ENCODE data around the gene ZGRF1.
"Not testable (repeated sequence)": the region's sequence is repeated elsewhere in the genome, so short reads cannot be mapped to it uniquely, and the experiment has no call there.

Gene ZGRF1

GRCh38 chr4:112637552-112637866 lies 800 bp upstream of the ZGRF1 start:
- no peak for DNase-seq (ENCODE audit: low spot score)

DNA sequence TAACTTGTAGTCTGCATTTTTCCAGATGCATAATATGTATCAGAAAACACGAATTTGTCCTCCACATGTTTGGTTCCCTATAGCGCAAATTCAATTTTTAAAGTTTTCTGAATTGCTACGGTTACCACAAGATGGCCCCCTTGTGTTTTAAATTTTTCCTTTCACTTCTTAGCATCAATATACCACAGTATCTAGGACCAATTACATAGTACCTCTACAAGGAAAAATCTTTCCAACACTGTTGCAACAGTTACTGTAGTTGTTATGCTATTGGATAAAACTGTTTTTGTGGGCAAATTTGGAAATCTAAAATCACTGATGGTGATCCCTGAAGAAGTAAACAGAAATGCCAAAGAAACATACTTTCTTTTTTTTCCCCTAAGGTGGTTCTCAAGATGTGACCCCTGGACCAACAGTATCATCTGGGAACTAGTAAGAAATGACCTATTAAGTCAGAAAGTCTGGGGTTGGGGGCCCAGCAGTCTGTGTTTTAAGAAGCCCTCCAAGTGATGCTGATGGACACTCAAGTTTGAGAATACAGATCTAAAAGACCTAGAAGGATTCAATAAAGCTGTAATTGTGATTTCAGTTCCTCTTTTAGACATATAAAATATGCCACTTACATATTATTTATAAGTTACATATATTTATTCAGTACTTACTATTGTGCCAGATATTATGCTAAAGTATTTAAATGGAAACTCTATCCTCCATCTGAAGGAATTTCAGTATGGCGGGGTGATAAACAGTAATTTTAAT lies 3.1 kb downstream of the ZGRF1 start:
- DNase-seq (ENCODE audit: low spot score), result peak; percentile 42

GRCh38 chr4:112626228-112626627 lies 10.5 kb downstream of the ZGRF1 start:
- DNase-seq (ENCODE audit: low spot score), result no peak

- no peak for DNase-seq (ENCODE audit: low spot score)
Observed at GRCh38 chr4:112616984-112617383, 19.7 kb downstream of the ZGRF1 start.

- not testable (repeated sequence) for DNase-seq (ENCODE audit: low spot score)
Observed at GRCh38 chr4:112612814-112613213, 23.9 kb downstream of the ZGRF1 start.

GRCh38 chr4:112604589-112604988 lies 32.1 kb downstream of the ZGRF1 start:
- peak; percentile 61 for DNase-seq (ENCODE audit: low spot score)

GRCh38 chr4:112594993-112595392 lies 41.7 kb downstream of the ZGRF1 start:
- no peak for DNase-seq (ENCODE audit: low spot score)

- no peak for DNase-seq (ENCODE audit: low spot score)
Observed at GRCh38 chr4:112593438-112594133, 43.1 kb downstream of the ZGRF1 start.

DNA sequence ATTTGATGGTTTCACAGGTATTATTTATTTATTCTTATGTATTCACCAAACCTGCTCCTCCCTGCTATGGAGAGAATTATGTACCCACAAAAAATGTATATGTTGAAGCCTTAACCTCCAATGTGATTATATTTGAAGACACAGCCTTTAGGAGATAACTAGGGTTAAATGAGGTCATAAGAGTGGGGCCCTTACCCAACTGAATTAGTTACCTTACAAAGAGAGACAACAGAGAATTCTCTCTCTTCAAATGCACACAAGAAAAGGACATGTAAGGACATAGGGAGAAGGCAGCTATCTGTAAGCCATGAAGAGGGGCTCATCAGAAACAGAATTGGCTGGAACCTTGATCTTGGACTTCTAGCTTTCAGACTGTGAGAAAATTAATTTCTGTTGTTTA lies 44.0 kb downstream of the ZGRF1 start:
- no peak for DNase-seq (ENCODE audit: low spot score)

GRCh38 chr4:112591593-112591992 lies 45.1 kb downstream of the ZGRF1 start:
- DNase-seq (ENCODE audit: low spot score), result no peak

DNA sequence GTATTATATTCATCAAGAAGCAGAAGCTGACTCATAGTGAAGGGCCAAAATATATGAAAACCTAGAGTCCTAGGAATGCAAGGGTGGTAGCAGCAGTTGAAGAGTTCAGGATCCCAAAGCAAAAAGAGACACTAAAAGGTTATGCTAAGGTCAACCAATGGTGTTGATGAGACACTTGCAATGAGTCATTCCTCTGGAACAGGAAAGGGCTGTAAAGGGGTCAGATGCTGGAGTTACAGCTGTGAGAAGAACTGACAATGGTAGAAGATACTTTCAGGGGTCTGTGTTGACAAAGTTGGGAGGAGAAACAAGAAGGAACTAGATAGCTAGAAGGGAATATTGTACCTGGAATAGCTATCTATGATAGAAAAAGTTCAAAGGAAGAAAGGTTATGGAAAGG lies 47.5 kb downstream of the ZGRF1 start:
- DNase-seq (ENCODE audit: low spot score), result peak; percentile 40

DNA sequence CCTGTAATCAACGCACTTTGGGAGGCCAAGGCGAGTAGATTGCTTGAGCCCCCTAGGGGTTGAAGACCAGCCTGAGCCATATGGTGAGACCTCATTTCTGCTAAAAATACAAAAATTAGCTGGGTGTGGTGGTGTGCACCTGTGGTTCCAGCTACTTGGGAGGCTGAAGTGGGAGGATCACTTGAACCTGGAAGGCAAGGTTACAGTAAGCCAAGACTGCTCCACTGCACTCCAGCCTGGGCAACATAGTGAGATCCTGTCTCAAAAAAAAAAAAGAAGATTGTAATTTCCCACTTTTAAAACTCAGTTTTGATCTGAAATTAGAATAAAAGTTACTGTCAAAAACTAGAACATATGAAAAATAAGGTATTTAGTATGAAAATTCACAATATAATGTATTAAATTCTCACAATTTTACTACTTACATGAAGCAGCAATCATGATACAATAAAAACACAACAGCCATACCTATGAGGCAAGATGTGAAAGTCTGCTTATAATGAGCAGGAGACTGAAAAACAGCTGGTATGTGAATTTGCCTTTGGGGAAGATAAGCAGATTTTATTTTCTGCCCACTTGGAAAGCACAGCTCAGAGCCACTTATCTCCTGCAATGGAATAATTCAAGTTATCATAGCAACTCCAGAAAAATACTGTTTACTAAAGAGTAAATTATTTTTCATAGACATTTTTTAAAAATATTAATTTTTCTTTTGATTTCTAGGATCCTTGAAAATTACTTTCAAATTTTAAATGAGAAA lies 50.6 kb downstream of the ZGRF1 start:
- no peak for DNase-seq (ENCODE audit: low spot score)

DNA sequence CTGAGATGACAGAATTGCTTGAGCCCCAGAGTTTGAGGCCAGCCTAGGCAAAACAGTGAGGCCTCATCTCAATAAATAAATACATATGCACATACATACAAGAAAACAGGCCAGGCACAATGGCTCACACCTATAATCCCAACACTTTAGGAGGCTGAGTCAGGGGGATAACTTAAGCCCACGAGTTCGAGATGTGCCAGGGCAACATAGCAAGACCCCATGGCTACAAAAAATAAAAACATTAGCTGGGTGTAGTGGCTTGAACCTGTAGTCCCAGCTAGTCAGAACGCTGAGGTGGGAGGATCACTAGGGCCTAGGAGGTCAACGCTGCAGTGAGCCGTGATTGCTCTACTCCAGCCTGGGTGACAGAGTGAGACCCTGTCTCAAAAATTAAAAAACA lies 69.2 kb downstream of the ZGRF1 start:
- DNase-seq (ENCODE audit: low spot score), result no peak

DNA sequence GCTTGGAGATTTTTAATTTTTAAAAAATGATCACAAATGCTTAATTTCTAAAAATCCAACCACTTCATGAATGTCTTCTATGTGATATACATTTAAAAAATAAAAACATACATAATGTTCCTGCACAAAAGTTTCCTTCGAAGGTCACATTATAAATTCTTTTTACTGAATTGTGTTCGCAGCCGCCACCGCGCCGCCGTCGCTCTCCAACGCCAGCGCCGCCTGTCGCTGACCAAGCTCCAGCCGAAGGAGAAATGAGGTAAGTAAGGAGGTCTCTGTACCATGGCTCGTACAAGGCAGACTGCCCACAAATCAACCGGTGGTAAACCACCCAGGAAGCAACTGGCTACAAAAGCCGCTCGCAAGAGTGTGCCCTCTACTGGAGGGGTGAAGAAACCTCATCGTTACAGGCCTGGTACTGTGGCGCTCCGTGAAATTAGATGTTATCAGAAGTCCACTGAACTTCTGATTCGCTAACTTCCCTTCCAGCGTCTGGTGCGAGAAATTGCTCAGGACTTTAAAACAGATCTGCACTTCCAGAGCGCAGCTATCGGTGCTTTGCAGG lies 71.9 kb downstream of the ZGRF1 start:
- no peak for DNase-seq (ENCODE audit: low spot score)

DNA sequence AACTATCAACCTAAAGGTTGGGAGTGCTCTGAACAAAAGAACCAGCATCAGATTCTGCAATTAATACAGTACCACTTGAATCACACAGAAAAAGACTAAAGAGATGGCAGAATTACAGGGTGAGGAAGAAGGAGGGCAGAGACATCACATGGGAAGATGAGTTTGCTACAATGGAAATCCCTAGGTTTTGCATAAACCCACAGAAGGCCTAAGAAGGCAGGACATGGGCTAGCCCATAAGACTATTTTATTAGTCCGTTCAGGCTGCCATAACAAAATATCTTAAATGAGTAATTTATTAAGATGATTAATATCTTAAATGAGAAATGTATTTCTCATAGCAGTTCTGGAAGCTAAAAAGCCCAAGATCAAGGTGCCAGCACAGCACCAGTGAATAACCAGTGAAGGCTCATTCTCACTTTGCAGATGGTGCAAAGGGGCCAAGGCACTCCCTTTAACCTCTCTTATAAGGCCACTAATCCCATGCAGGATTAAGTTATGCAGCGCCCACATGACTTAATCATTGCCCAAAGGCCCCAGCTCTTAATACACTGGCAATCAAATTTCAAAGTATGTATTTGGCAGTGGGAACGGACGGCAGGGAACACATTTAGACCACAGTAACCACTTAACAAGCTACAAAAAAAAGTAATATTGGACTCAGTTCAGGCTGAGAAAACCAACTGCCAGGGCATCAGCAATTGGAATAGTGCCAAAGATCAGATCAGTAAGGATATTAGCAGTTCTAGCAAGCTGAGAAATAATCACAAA lies 73.1 kb downstream of the ZGRF1 start:
- DNase-seq (ENCODE audit: low spot score), result no peak

DNA sequence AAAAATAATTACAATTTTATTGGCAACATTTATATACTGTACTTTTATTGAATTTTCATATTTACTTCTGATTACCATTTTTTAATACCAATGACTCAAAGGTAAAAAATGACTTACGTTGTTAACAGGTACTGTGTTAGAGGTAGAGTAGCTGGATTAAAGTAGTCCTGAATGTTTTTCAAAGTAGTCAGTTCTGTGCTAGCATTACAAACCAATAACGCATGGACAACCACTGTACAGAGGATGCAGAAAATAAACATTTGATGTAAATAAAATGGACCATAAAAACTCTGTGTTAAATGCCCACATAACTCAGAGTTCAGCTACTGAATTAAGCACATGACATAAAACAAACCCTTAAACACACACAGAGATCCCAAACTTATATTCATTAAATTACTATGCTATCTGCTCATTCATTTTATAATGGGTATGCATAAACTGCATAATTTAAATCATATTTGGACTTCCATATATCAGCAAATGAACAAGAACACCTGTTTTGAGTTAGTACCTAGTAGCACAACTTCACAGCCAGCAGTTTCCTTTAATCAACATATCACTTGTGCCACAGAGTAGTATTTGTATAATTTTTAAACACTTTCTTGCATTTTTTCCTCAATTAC lies 74.3 kb downstream of the ZGRF1 start:
- no peak for DNase-seq (ENCODE audit: low spot score)

DNA sequence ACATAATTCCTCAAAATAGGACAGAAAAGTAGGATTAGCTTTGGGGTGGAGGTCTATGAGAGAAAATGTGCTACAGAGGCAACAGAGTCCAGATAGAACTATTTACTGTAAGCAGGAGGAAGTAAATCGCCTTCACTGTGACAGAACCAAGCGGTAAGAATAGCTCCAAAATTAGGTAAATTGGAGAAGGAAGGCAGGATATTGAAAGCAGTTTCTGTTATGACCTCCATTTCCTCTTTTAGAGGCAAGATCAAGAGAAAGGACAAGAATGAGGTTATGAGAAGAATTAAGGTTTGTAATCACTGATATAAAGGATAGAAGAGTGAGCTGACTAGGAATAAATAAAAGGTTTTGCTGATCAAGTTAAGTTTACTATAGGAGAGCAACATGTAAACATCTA lies 76.6 kb downstream of the ZGRF1 start:
- no peak for DNase-seq (ENCODE audit: low spot score)

DNA sequence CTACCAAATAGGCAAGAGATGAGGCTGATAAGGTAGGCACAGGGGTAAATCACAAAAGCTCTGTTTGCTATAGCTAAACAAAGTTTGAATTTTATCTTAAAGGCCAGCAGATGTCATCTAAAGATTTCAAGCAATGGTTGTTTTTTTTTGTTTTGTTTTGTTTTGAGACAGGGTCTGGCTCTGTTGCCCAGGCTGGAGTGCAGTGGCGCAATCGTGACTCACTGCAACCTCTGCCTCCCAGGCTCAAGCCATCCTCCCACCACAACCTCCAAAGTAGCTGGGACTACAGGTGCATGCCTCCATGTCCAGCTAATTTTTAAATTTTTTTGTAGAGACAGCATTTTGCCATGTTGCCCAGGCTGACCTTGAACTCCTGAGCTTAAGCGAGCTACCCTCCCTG lies 77.7 kb downstream of the ZGRF1 start:
- no peak for DNase-seq (ENCODE audit: low spot score)

DNA sequence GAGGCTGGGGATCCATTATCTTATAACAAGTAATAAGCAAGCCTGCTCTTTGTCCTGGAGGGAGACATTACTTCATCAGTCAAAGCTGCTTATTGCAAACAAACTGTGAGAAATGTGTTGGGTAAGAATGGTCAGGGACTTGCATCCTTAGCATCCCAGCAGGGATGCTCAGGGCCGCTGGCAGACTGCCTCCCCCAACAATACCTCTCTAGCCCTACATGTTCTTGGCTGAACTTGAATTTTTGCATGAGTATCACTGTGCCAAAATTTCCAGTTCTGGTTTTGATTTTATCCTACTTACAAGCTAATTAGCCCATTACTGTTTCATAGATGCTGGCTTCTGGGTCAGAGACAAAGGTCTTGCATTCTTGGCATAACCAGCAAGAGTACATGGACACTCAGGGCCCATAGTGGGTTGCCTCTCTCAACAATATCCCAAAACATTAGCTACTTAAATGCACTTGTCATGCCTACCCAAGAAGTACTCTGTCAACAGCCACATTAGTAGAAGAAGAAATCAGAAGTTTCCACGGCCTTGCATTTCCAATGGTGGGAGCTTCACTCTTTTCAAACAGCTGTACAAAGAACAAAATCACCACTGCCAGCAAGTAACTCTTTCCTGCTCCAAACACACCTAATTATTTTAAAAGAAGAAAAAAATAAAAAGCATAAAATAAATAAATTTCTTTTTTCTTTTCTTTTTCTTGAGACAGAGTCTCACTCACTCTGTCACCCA lies 78.9 kb downstream of the ZGRF1 start:
- DNase-seq (ENCODE audit: low spot score), result no peak

DNA sequence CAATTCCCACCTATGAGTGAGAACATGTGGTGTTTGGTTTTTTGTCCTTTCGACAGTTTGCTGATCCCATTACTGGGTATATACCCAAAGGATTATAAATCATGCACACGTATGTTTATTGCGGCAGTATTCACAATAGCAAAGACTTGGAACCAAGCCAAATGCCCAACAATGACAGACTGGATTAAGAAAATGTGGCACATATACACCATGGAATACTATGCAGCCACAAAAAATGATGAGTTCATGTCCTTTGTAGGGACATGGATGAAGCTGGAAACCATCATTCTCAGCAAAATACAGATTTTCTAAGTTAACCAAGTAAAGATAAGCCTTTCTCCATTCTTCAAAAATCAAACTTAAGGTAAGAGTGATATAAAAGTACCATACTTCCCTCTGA lies 82.4 kb downstream of the ZGRF1 start:
- not testable (repeated sequence) for DNase-seq (ENCODE audit: low spot score)

DNA sequence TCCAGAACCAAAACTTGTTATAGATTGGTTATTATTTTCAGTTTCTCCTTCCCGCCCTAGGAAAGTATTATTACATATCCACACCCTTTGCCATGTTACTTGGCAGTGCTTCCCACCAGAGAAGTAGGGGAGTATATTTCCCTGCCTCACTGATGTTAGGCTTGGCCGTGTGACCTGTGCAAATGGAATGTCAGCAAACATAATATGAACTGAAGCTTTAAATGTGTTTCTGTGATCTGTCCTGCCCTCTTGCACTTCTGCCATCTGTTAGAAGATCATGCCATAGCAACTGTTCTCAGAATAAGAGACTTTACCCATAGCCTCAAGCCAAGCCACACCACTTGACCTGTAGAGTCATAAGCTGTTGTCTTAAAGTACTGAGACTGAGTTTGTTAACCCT lies 84.0 kb downstream of the ZGRF1 start:
- DNase-seq (ENCODE audit: low spot score), result peak; percentile 84
